ENCODE measurements around the gene GDPD2.

GDPD2 gene

DNA sequence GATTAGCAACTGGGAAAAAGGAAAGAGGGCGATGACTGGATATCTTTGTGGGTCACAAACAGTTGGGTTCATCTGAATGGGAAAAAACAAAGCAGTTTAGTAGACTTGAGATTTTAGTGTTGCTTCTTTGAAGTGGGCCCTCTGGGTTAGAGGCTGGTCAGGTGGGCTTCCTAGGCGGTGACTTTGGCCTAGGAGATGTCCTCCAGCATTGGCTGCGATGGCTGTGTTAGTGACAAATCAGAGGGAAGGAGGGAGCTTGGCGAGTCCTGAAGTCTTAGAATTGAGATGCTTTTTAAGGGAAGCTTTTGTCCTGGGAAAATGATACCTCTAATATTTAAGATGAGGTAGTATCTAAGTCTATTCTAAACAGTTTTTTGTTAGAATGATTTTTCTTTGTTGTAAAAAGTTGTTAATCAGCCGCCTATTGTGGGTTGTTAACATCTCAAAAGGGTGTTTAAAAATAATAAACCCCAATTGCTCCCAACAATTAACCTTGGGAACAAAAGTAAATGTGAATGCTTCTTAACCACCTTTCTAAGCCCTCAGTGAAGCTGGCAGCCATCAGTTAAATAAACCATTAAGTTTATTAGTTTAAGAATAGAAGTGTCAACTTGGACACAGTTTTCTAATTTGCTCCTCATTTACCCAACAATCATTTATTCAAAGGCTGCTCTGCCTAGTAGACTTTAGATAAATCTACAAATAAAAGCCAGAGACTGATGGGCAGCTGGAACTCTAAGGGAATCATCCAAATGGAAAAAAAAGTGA is 53.2 kb downstream of the GDPD2 start:
- no peak for DNase-seq (ENCODE audit: low spot score)

- peak; percentile 90 for DNase-seq (ENCODE audit: low spot score)
Measured at GRCh38 chrX:70476934-70477733, 54.0 kb downstream of the GDPD2 start.

DNA sequence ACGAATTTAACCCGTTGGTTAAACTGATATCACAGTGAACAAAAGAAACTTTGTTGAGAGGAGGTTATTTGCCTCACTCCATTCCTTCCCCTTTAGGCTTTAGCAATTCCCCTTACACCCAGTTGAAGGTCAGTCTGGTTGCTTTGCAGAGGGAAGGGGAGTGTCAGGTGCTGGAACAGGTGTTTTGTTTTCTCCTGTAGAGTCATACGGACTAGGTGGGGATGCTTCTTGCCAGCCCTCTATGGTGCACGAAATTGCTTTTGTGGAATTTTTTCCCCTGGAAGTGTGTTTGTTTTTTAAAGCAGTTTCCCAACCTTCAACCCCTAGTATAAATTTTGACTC is 54.6 kb downstream of the GDPD2 start:
- DNase-seq (ENCODE audit: low spot score), result no peak

- DNase-seq (ENCODE audit: low spot score), result no peak
Measured at GRCh38 chrX:70478526-70479245, 55.6 kb downstream of the GDPD2 start.

DNA sequence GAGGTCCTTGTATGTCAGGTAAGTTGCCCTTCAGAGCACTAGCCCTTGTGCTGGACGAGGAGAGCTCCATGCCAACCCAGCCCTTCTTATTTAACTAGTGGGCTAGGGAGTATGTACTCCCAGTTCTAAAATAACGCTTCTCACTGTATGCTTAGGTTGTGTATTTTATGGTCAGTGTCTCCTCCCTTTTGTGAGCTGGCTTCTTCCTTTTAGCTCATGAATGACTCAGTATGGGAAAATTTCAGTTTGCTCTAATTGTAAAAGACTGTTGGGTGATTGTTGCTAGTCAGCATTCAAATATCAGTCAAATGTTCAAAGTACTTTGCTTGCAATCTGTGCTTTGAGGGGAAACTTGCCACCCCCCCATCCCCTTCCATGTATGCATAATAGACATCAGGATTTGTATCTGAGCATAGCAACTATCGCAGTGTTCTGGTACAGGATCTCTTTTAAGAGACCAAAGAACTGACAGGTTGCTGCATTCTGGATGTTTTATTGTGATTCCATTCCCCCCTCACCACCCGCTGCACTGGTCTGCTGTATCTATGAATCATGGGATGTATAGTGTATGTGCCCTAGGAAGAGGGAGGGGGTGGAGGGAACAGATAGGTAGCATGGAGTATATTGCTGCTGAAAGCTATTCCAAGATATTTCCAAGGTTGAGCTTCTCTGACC is 56.3 kb downstream of the GDPD2 start:
- DNase-seq (ENCODE audit: low spot score), result peak; percentile 61

GRCh38 chrX:70479922-70480659 is 57.0 kb downstream of the GDPD2 start:
- no peak for DNase-seq (ENCODE audit: low spot score)

DNA sequence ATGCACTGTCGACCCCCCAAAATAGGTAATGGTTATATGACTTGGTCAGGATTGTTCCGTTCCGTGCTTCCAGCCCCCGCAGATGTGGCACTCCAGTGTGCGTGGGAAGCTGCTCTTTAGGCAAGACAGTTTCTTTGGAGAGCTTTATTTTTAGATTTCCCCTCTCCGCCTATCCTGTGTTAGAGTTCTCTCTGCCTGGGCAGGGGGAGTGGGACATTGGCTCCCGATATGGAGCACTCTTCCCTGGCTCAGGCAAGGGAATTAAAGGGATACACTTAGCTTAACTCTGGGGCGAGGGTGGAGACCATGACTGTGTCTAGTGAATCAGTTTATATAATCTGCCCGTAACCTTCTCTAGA is 57.5 kb downstream of the GDPD2 start:
- no peak for DNase-seq (ENCODE audit: low spot score)

GRCh38 chrX:70481471-70482270 is 58.6 kb downstream of the GDPD2 start:
- DNase-seq (ENCODE audit: low spot score), result no peak

- no peak for DNase-seq (ENCODE audit: low spot score)
Measured at GRCh38 chrX:70482300-70482699, 59.2 kb downstream of the GDPD2 start.

Data from SW480 (cell line).